ENCODE results near the gene ENTREP1.

Gene ENTREP1

GRCh38 chr9:69411246-69411645 is 86.2 kb downstream of the ENTREP1 start:
- ATAC-seq: no peak
- TF ChIP-seq PPARA (CRISPR knock-in tag; IDR thresholded peaks at IDR 0.05; ENCODE audit: borderline replicate concordance): no peak
- no peak for TF ChIP-seq PATZ1 (CRISPR knock-in tag; IDR thresholded peaks at IDR 0.05; ENCODE audit: borderline replicate concordance)
- no peak for TF ChIP-seq ZFP30 (CRISPR knock-in tag; IDR thresholded peaks at IDR 0.05)
- TF ChIP-seq TSHZ2 (CRISPR knock-in tag; IDR thresholded peaks at IDR 0.05): no peak
- TF ChIP-seq ZNF565 (CRISPR knock-in tag; conservative IDR thresholded peaks at IDR 0.05; ENCODE audit: low read depth): no peak
- TF ChIP-seq OSR1 (CRISPR knock-in tag; IDR thresholded peaks at IDR 0.05): no peak
- TF ChIP-seq ZC3H10 (CRISPR knock-in tag; IDR thresholded peaks at IDR 0.05): no peak
- TF ChIP-seq ARNTL (CRISPR knock-in tag; IDR thresholded peaks at IDR 0.05; ENCODE audit: borderline replicate concordance, low read depth): no peak

DNA sequence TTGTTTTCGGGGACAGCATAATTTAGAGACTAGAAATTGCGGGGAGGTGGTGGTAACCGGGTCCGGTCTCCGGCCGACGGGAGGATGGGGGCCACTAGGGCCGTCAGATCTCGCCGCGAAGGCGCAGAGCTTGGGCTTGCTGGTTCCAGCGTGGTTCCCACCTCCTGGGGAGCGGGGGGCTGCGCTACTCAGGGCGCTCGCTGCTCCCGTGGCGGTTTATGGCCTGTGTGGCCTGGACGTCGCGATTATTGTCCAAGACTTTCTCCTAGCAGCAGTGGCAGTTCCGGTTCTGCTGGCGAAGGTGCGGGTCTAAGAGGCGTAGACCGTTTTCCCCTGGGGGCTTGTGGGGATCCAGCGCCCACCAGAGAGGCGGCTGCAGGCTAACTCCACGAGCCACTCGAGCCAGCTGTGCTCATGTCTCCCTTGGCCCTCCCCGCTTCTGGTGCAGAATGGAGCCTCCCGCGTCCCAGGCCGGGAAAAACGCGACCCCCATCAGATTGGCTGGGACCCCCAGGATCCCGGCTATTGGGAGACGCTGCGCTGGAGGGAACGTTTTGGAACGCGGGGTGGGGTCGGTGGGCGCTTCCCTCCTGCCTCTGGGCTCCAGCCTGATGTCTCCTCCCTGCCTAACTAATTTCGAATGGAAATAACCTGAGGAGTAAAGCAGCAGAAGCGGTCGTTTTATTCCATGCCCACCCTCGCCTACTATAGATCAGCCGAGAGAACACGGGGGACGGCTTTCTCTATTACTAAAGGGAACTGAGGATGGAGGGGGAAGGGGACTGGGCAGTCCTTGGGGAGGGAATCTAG is 87.1 kb downstream of the ENTREP1 start:
- no peak for ATAC-seq
- TF ChIP-seq ISL1 (CRISPR knock-in tag; IDR thresholded peaks at IDR 0.05): no peak
- no peak for TF ChIP-seq ZC3H10 (CRISPR knock-in tag; IDR thresholded peaks at IDR 0.05)
- TF ChIP-seq, protein P1, sequence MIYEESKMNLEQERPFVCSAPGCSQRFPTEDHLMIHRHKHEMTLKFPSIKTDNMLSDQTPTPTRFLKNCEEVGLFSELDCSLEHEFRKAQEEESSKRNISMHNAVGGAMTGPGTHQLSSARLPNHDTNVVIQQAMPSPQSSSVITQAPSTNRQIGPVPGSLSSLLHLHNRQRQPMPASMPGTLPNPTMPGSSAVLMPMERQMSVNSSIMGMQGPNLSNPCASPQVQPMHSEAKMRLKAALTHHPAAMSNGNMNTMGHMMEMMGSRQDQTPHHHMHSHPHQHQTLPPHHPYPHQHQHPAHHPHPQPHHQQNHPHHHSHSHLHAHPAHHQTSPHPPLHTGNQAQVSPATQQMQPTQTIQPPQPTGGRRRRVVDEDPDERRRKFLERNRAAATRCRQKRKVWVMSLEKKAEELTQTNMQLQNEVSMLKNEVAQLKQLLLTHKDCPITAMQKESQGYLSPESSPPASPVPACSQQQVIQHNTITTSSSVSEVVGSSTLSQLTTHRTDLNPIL (CRISPR knock-in tag; IDR thresholded peaks at IDR 0.05; ENCODE audit: low read depth): no peak
- no peak for TF ChIP-seq ZNF565 (CRISPR knock-in tag; conservative IDR thresholded peaks at IDR 0.05; ENCODE audit: low read depth)

- ATAC-seq: peak; percentile 100
- TF ChIP-seq ZFP30 (CRISPR knock-in tag; IDR thresholded peaks at IDR 0.05): no peak
- no peak for TF ChIP-seq ZNF8 (CRISPR knock-in tag; IDR thresholded peaks at IDR 0.05)
- TF ChIP-seq, protein P2, sequence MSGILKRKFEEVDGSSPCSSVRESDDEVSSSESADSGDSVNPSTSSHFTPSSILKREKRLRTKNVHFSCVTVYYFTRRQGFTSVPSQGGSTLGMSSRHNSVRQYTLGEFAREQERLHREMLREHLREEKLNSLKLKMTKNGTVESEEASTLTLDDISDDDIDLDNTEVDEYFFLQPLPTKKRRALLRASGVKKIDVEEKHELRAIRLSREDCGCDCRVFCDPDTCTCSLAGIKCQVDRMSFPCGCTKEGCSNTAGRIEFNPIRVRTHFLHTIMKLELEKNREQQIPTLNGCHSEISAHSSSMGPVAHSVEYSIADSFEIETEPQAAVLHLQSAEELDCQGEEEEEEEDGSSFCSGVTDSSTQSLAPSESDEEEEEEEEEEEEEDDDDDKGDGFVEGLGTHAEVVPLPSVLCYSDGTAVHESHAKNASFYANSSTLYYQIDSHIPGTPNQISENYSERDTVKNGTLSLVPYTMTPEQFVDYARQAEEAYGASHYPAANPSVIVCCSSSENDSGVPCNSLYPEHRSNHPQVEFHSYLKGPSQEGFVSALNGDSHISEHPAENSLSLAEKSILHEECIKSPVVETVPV (CRISPR knock-in tag; IDR thresholded peaks at IDR 0.05): no peak
- TF ChIP-seq BACH2 (CRISPR knock-in tag; IDR thresholded peaks at IDR 0.05; ENCODE audit: borderline replicate concordance): no peak
- TF ChIP-seq, protein P3, sequence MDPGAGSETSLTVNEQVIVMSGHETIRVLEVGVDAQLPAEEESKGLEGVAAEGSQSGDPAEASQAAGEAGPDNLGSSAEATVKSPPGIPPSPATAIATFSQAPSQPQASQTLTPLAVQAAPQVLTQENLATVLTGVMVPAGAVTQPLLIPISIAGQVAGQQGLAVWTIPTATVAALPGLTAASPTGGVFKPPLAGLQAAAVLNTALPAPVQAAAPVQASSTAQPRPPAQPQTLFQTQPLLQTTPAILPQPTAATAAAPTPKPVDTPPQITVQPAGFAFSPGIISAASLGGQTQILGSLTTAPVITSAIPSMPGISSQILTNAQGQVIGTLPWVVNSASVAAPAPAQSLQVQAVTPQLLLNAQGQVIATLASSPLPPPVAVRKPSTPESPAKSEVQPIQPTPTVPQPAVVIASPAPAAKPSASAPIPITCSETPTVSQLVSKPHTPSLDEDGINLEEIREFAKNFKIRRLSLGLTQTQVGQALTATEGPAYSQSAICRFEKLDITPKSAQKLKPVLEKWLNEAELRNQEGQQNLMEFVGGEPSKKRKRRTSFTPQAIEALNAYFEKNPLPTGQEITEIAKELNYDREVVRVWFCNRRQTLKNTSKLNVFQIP (CRISPR knock-in tag; IDR thresholded peaks at IDR 0.05; ENCODE audit: borderline replicate concordance, low read depth): no peak
- TF ChIP-seq GLIS3 (CRISPR knock-in tag; IDR thresholded peaks at IDR 0.05): no peak
- TF ChIP-seq ZFP3 (CRISPR knock-in tag; IDR thresholded peaks at IDR 0.05): no peak
- no peak for TF ChIP-seq TOX (CRISPR knock-in tag; IDR thresholded peaks at IDR 0.05; ENCODE audit: borderline replicate concordance)
- TF ChIP-seq PATZ1 (CRISPR knock-in tag; IDR thresholded peaks at IDR 0.05; ENCODE audit: borderline replicate concordance): no peak
- no peak for TF ChIP-seq ESRRG (CRISPR knock-in tag; IDR thresholded peaks at IDR 0.05)
- no peak for TF ChIP-seq SNAI2 (CRISPR knock-in tag; IDR thresholded peaks at IDR 0.05)
- TF ChIP-seq, protein P1 (CRISPR knock-in tag; IDR thresholded peaks at IDR 0.05; ENCODE audit: low read depth): no peak
These were observed 87.7 kb downstream of the ENTREP1 start for GRCh38 chr9:69412741-69413150.
